HepG2 (cell line): ENCODE measurements around the gene NARF. TPM values are rescaled to one million over a fixed set of nuclear protein-coding genes. Genes with fewer than 3 reads are reported as not detected.
A peak's percentile ranks its signal among the peaks of the same experiment; 100 is the strongest.

ENCODE experiments used
- ARNTL ChIP-seq: sonication (generic); formaldehyde crosslinking; IDR thresholded peaks from 2 replicates; pipeline ENCODE4 v1.4.0; 2020; ENCODE audit warnings: mild to moderate bottlenecking, missing genetic modification reagents
- ASH2L ChIP-seq: fragments of 300-600, 200-600 bp; sonication (generic); IDR thresholded peaks from 2 replicates; pipeline ENCODE4 v1.7.0; 2017; ENCODE audit warnings: low read depth, mild to moderate bottlenecking, moderate library complexity, mixed read lengths, low read length; ENCODE audit not compliant: insufficient read length
- CCDC6 ChIP-seq: sonication (generic); formaldehyde crosslinking; IDR thresholded peaks from 2 replicates; pipeline ENCODE4 v1.8.1; 2022; ENCODE audit warnings: mild to moderate bottlenecking, missing genetic modification reagents, moderate library complexity
- DDIT3 ChIP-seq: sonication (generic); formaldehyde crosslinking; IDR thresholded peaks from 2 replicates; pipeline ENCODE4 v1.4.0; 2020; ENCODE audit warnings: mild to moderate bottlenecking, missing genetic modification reagents
- MTA1 ChIP-seq: sonication (generic); formaldehyde crosslinking; IDR thresholded peaks from 2 replicates; pipeline ENCODE4 v1.4.0; 2020; ENCODE audit warnings: missing genetic modification reagents, mild to moderate bottlenecking, borderline replicate concordance
- NBN ChIP-seq: fragments of 450-650 bp; conservative IDR thresholded peaks from 2 replicates; pipeline ENCODE4 v1.6.1; 2017
- NFIC ChIP-seq: IDR thresholded peaks from 2 replicates; pipeline ENCODE4 v1.6.1; 2012; ENCODE audit warnings: mild to moderate bottlenecking, low read length, inconsistent platforms
- PPARG ChIP-seq: conservative IDR thresholded peaks from 2 replicates; pipeline ENCODE4 v1.6.1; 2016; ENCODE audit warnings: missing biosample characterization, missing genetic modification reagents
- RNF2 ChIP-seq: fragments of 450-650 bp; conservative IDR thresholded peaks from 2 replicates; pipeline ENCODE4 v1.6.1; 2016; ENCODE audit warnings: low read depth
- SALL1 ChIP-seq: sonication (generic); formaldehyde crosslinking; IDR thresholded peaks from 2 replicates; pipeline ENCODE4 v1.8.0; 2022; ENCODE audit warnings: mild to moderate bottlenecking, missing genetic modification reagents
- SNRNP70 ChIP-seq: fragments of 200-400 bp; formaldehyde crosslinking; IDR thresholded peaks from 2 replicates; pipeline ENCODE4 v1.6.1; 2017; ENCODE audit warnings: mild to moderate bottlenecking, low read depth, low read length, moderate library complexity
- SRSF9 ChIP-seq: fragments of 200-400 bp; formaldehyde crosslinking; IDR thresholded peaks from 2 replicates; pipeline ENCODE4 v1.6.1; 2018; ENCODE audit warnings: borderline replicate concordance, mild to moderate bottlenecking, low read depth, low read length; ENCODE audit not compliant: insufficient read depth, poor library complexity, severe bottlenecking
- THYN1 ChIP-seq: sonication (generic); formaldehyde crosslinking; IDR thresholded peaks from 2 replicates; pipeline ENCODE4 v1.8.1; 2023; ENCODE audit warnings: low read depth, mild to moderate bottlenecking, moderate library complexity, missing genetic modification reagents, borderline replicate concordance
- ZBTB49 ChIP-seq: sonication (generic); formaldehyde crosslinking; IDR thresholded peaks from 2 replicates; pipeline ENCODE4 v1.4.0; 2020; ENCODE audit warnings: missing genetic modification reagents, borderline replicate concordance
- ZNF264 ChIP-seq: sonication (generic); formaldehyde crosslinking; IDR thresholded peaks from 2 replicates; pipeline ENCODE4 v1.4.0; 2020; ENCODE audit warnings: missing genetic modification reagents
- ZNF281 ChIP-seq: sonication (generic); formaldehyde crosslinking; IDR thresholded peaks from 2 replicates; pipeline ENCODE4 v1.4.0; 2020; ENCODE audit warnings: missing genetic modification reagents, borderline replicate concordance
- ZNF34 ChIP-seq: sonication (generic); formaldehyde crosslinking; IDR thresholded peaks from 2 replicates; pipeline ENCODE4 v1.4.0; 2020; ENCODE audit warnings: mild to moderate bottlenecking, missing genetic modification reagents, borderline replicate concordance
- ZNF740 ChIP-seq: sonication (generic); formaldehyde crosslinking; IDR thresholded peaks from 2 replicates; pipeline ENCODE4 v1.4.0; 2020; ENCODE audit warnings: missing genetic modification reagents
- ZNF782 ChIP-seq: sonication (generic); formaldehyde crosslinking; IDR thresholded peaks from 2 replicates; pipeline ENCODE4 v1.4.0; 2020; ENCODE audit warnings: missing genetic modification reagents, mild to moderate bottlenecking, borderline replicate concordance
- ZSCAN9 ChIP-seq: IDR thresholded peaks from 2 replicates; pipeline ENCODE4 v1.6.1; 2016; ENCODE audit warnings: borderline replicate concordance
- polyA plus RNA-seq, 8 experiments: library from polyadenylated mRNA; depleted of rRNA in 3 of 8; stranded (reverse) in 7 of 8; unstranded in 1 of 8; fragments of >200 nt; fragmentation: Illumina TruSeq in 4 of 8; extraction: Trizol in 4 of 8; gene quantifications; 2 replicates each; pipeline versions ENCODE4 v1.2.1 to v1.2.3, GENCODE V29; 2011 to 2016; ENCODE audit warnings: low read depth in 4 of 8, missing spikeins in 1 of 8, mixed read lengths in 1 of 8; ENCODE audit not compliant: insufficient read depth in 1 of 8
- total RNA-seq, 5 experiments: library from RNA; depleted of rRNA; stranded (reverse); fragments of >200 nt; fragmentation: Illumina TruSeq; extraction: Trizol; gene quantifications; 2 replicates each; pipeline ENCODE4 v1.2.3, GENCODE V29; 2016; ENCODE audit warnings: low read depth in 1 of 5

The NARF gene
- total and polyA plus RNA-seq, 2 of the 13 experiments (the other 11 are each of a cell fraction or from before 2014, with no cell fraction given), result 61.1 to 144 TPM

GRCh38 chr17:82503728-82504308 is 45.3 kb downstream of the NARF start (continued):
- TF ChIP-seq ZBTB49 (CRISPR knock-in tag) (peak; percentile 62; the same call in 1 of the 2 replicates), DDIT3 (CRISPR knock-in tag) (no peak), ZNF782 (CRISPR knock-in tag) (0 out of 2 replicates have a peak, but pooled peaks have one; percentile 78), ZSCAN9 (CRISPR knock-in tag) (peak; percentile 97), PPARG (CRISPR knock-in tag) (no peak; the same call in 1 of the 2 replicates), SNRNP70 (no peak), ZNF740 (CRISPR knock-in tag) (0 out of 2 replicates have a peak, but pooled peaks have one; percentile 34), NBN (no peak), ZNF281 (CRISPR knock-in tag) (peak; percentile 76; the same call in 1 of the 2 replicates), MTA1 (CRISPR knock-in tag) (peak; percentile 80; the same call in 1 of the 2 replicates), RNF2 (peak; percentile 74; the same call in 1 of the 2 replicates), CCDC6 (peak; percentile 88; the same call in 1 of the 2 replicates), ZNF34 (CRISPR knock-in tag) (0 out of 2 replicates have a peak, but pooled peaks have one; percentile 53), THYN1 (CRISPR knock-in tag) (no peak), SALL1 (CRISPR knock-in tag) (peak; percentile 94), ASH2L (no peak), ARNTL (peak; percentile 90), SRSF9 (no peak), ZNF264 (peak; percentile 73; the same call in 1 of the 2 replicates), NFIC (no peak)
